Endothelial cell of umbilical vein (primary cell): ENCODE data around the gene CLDN14. TPM values are rescaled to one million over a fixed set of nuclear protein-coding genes. Genes with fewer than 3 reads are reported as not detected.

Experiments used
- BruUV-seq: library from RNA; stranded (reverse); fragments of 400-500 nt; replicated peaks from 2 replicates; lab custom pipeline; 2021; lab: Mats Ljungman, UMichigan
- CTCF ChIA-PET: fragments of 300-600, 350-600 bp; sonication (Branson Sonifier 250); formaldehyde crosslinking; loops from one replicate; lab custom pipeline; 2021; ENCODE audit warnings: antibody characterized with exemption, inconsistent platforms; lab: Charles Lee
- POLR2A ChIA-PET: fragments of 300-600, 350-600 bp; sonication (Branson Sonifier 250); formaldehyde crosslinking; loops from one replicate; lab custom pipeline; 2021; ENCODE audit warnings: antibody characterized with exemption, inconsistent platforms; lab: Charles Lee
- DNase-seq: peaks from one replicate; pipeline ENCODE4 v3.0.0-alpha.2; 2011; ENCODE audit warnings: low read depth, low spot score
- FAIRE-seq: peaks from 2 replicates; lab custom pipeline; 2011; peaks lifted over from hg19 to GRCh38; lab: Jason Lieb, UNC
- H2AFZ ChIP-seq: 2 replicates; pipeline ENCODE4 v1.6.0; 2012; ENCODE audit warnings: low read depth, low read length, control low read depth, inconsistent platforms
- H3K27ac ChIP-seq: 2 replicates; pipeline ENCODE4 v1.5.1; 2011; ENCODE audit warnings: low read depth, mild to moderate bottlenecking, control low read depth, low read length, moderate library complexity; ENCODE audit not compliant: insufficient read depth
- H3K27me3 ChIP-seq, 2 experiments: 2 replicates each; pipeline versions ENCODE4 v1.6.0 to v1.6.1; 2011; ENCODE audit warnings: low read length in 2 of 2, mixed read lengths in 1 of 2; ENCODE audit not compliant: control insufficient read depth in 2 of 2, insufficient read depth in 2 of 2
- H3K36me3 ChIP-seq, 2 experiments: 2 replicates in 1 of 2; 3 replicates in 1 of 2; pipeline ENCODE4 v1.5.1; 2011; ENCODE audit warnings: low read length in 2 of 2, mild to moderate bottlenecking in 1 of 2, moderate library complexity in 1 of 2; ENCODE audit not compliant: control insufficient read depth in 2 of 2, insufficient read depth in 2 of 2; ENCODE audit errors: extremely low read depth in 1 of 2
- H3K4me1 ChIP-seq: 3 replicates; pipeline ENCODE4 v1.5.1; 2011; ENCODE audit warnings: mild to moderate bottlenecking, low read length; ENCODE audit not compliant: control insufficient read depth, insufficient read depth; ENCODE audit errors: extremely low read depth
- H3K4me2 ChIP-seq: 2 replicates; pipeline ENCODE4 v1.6.1; 2011; ENCODE audit warnings: low read length, control low read depth, mixed read lengths; ENCODE audit not compliant: insufficient read depth
- H3K4me3 ChIP-seq, 3 experiments: fragments of 200-600 bp in 1 of 3; sonication (generic), shearing (Covaris generic) in 1 of 3; replicated peaks in 1 of 3; 2 replicates each; pipeline ENCODE4 v1.5.1; 2011 to 2016; ENCODE audit warnings: control low read depth in 3 of 3, low read length in 3 of 3, mild to moderate bottlenecking in 2 of 3, inconsistent platforms in 1 of 3, low read depth in 1 of 3, moderate library complexity in 1 of 3; ENCODE audit not compliant: insufficient read depth in 1 of 3
- H3K79me2 ChIP-seq: 2 replicates; pipeline ENCODE4 v1.6.0; 2012; ENCODE audit warnings: low read length, inconsistent platforms; ENCODE audit not compliant: control insufficient read depth, insufficient read depth
- H3K9ac ChIP-seq: replicated peaks from 2 replicates; pipeline ENCODE3; 2011; ENCODE audit warnings: low read length, control low read depth; ENCODE audit not compliant: insufficient read depth; ENCODE audit errors: extremely low read depth
- H3K9me1 ChIP-seq: replicated peaks from 3 replicates; pipeline ENCODE4 v1.6.0; 2011; ENCODE audit warnings: mild to moderate bottlenecking, low read length; ENCODE audit not compliant: control insufficient read depth, insufficient read depth; ENCODE audit errors: extremely low read depth
- H3K9me3 ChIP-seq: replicated peaks from 2 replicates; pipeline ENCODE4 v1.5.1; 2012; ENCODE audit warnings: low read length, inconsistent platforms; ENCODE audit not compliant: control insufficient read depth, insufficient read depth
- H4K20me1 ChIP-seq: replicated peaks from 2 replicates; pipeline ENCODE3; 2011; ENCODE audit warnings: mild to moderate bottlenecking, low read length; ENCODE audit not compliant: control insufficient read depth, insufficient read depth; ENCODE audit errors: extremely low read depth
- EZH2 ChIP-seq: IDR thresholded peaks from 2 replicates; pipeline ENCODE4 v1.6.1; 2012; ENCODE audit warnings: borderline replicate concordance, low read depth, mild to moderate bottlenecking, moderate library complexity, low read length, inconsistent platforms; ENCODE audit not compliant: severe bottlenecking
- FOS ChIP-seq: IDR thresholded peaks from 2 replicates; pipeline ENCODE4 v1.6.1; 2011; ENCODE audit warnings: mild to moderate bottlenecking, low read length, moderate library complexity, borderline replicate concordance; ENCODE audit not compliant: insufficient read depth
- GATA2 ChIP-seq: IDR thresholded peaks from 2 replicates; pipeline ENCODE4 v1.7.0; 2011; ENCODE audit warnings: low read depth, mild to moderate bottlenecking, moderate library complexity, mixed read lengths, low read length; ENCODE audit not compliant: insufficient read length, insufficient read depth
- JUN ChIP-seq: IDR thresholded peaks from 2 replicates; pipeline ENCODE4 v1.6.1; 2011; ENCODE audit warnings: borderline replicate concordance, low read depth; ENCODE audit not compliant: insufficient read length, insufficient read depth
- MYC ChIP-seq: IDR thresholded peaks from one replicate; pipeline ENCODE4 v1.6.1; 2011; ENCODE audit warnings: mild to moderate bottlenecking, low read depth, low read length
- POLR2A ChIP-seq: IDR thresholded peaks from 2 replicates; pipeline ENCODE4 v1.6.1; 2012; ENCODE audit warnings: low read depth, mild to moderate bottlenecking, control low read depth, low read length
- POLR2AphosphoS5 ChIP-seq: IDR thresholded peaks from 2 replicates; pipeline ENCODE4 v1.6.1; 2012; ENCODE audit warnings: low read depth, mild to moderate bottlenecking, control low read depth, low read length, moderate library complexity; ENCODE audit not compliant: insufficient read depth
- dilution Hi-C: fragments of 300-500 bp; cut with MboI; formaldehyde crosslinking; loops from one replicate; pipeline ENCODE4 v1.15.0; 2019; ENCODE audit warnings: low sequenced_read_pairs; ENCODE audit not compliant: extremely low pct_ligation_motif_present
- intact Hi-C: fragments of 100-400 bp; cut with micrococcal nuclease; formaldehyde crosslinking; loops from one replicate; pipeline ENCODE4 v1.10.0; 2022
- polyA plus RNA-seq, 4 experiments: library from polyadenylated mRNA; depleted of rRNA in 3 of 4; stranded (reverse) in 3 of 4; unstranded in 1 of 4; fragments of >200 nt; gene quantifications; 2 replicates each; pipeline versions ENCODE4 v1.2.1 to v1.2.3, GENCODE V29; 2011 to 2012; ENCODE audit warnings: missing spikeins in 1 of 4
- total RNA-seq: library from RNA; stranded (reverse); gene quantifications from 2 replicates; pipeline ENCODE4 v1.2.3, GENCODE V29; 2021
- TF ChIP-seq, protein P1 (sequence below), 2 donors: IDR thresholded peaks; 1 replicate in 1 of 2; 2 replicates in 1 of 2; pipeline ENCODE4 v1.5.1; 2011; ENCODE audit warnings: low read length in 2 of 2, mild to moderate bottlenecking in 2 of 2, moderate library complexity in 2 of 2, control low read depth in 1 of 2, inconsistent platforms in 1 of 2, low read depth in 1 of 2; ENCODE audit not compliant: insufficient read depth in 1 of 2; ENCODE audit errors: extremely low read depth in 1 of 2
- TF ChIP-seq, protein P2 (sequence below): IDR thresholded peaks from 2 replicates; pipeline ENCODE4 v1.6.1; 2011; ENCODE audit not compliant: insufficient read depth, insufficient read length

Gene CLDN14
- total and polyA plus RNA-seq, 2 donors (not counting 3 experiments of a cell fraction or from before 2014, with no cell fraction given): 1.0 to 2.5 TPM

DNA sequence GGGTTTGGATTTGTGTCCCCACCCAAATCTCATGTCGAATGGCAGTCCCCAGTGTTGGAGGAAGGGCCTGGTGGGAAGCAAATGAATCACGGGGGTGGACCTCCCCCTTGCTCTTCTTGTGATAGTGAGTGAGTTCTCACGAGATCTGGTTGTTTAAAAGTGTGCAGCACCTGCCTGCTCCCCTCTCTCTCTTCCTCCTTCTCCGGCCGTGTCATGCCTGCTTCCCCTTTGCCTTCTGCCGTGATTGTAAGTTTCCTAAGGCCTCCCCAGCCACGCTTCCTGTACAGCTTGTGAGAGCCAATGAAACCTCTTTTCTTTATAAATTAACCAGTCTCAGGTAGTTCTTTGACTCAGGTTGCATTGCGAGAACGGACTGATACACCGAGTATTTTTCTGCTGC lies 15.9 kb downstream of the CLDN14 start:
- H3K27me3 ChIP-seq: no peaks in the 10 kb centered on the region
- H3K4me3 ChIP-seq: no peak overlapping the region
- FAIRE-seq (no peak), DNase-seq (no peak)
- H4K20me1 ChIP-seq: no peaks in the 10 kb centered on the region
- TF ChIP-seq POLR2AphosphoS5 (no peak), EZH2 (no peak), JUN (no peak), POLR2A (no peak), GATA2 (no peak), MYC (no peak), FOS (no peak)
- TF ChIP-seq, protein P1, sequence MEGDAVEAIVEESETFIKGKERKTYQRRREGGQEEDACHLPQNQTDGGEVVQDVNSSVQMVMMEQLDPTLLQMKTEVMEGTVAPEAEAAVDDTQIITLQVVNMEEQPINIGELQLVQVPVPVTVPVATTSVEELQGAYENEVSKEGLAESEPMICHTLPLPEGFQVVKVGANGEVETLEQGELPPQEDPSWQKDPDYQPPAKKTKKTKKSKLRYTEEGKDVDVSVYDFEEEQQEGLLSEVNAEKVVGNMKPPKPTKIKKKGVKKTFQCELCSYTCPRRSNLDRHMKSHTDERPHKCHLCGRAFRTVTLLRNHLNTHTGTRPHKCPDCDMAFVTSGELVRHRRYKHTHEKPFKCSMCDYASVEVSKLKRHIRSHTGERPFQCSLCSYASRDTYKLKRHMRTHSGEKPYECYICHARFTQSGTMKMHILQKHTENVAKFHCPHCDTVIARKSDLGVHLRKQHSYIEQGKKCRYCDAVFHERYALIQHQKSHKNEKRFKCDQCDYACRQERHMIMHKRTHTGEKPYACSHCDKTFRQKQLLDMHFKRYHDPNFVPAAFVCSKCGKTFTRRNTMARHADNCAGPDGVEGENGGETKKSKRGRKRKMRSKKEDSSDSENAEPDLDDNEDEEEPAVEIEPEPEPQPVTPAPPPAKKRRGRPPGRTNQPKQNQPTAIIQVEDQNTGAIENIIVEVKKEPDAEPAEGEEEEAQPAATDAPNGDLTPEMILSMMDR (IDR thresholded peaks at IDR 0.05; ENCODE audit: extremely low read depth in 1 of 2, insufficient read depth in 1 of 2, low read depth in 1 of 2, low read length in 2 of 2): no peak
- TF ChIP-seq, protein P2, sequence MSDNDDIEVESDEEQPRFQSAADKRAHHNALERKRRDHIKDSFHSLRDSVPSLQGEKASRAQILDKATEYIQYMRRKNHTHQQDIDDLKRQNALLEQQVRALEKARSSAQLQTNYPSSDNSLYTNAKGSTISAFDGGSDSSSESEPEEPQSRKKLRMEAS: no peak
- H3K79me2 ChIP-seq: peaks cover 43% of the 10 kb centered on the region
- H2AFZ ChIP-seq: no peak overlapping the region
- dilution Hi-C loops: no loop called here
- H3K9ac ChIP-seq: no peak overlapping the region
- POLR2A ChIA-PET: no interaction called here
- H3K9me1 ChIP-seq: no peaks in the 10 kb centered on the region
- no peak overlapping the region for H3K27ac ChIP-seq
- CTCF ChIA-PET: no interaction called here
- peaks cover 22% of the 10 kb centered on the region for H3K4me1 ChIP-seq
- H3K36me3 ChIP-seq: peaks cover 0 to 7% of the 10 kb centered on the region in 2 experiments
- intact Hi-C loops: no loop called here
- H3K9me3 ChIP-seq: no peaks in the 10 kb centered on the region
- no peak overlapping the region for H3K4me2 ChIP-seq
- BruUV-seq: no TSS peak
